ENCODE results near the gene CAPN7. TPM values are rescaled to one million over a fixed set of nuclear protein-coding genes. Genes with fewer than 3 reads are reported as not detected.
A peak's percentile ranks its signal among the peaks of the same experiment; 100 is the strongest.

The CAPN7 gene
- total RNA-seq, 4 donors from 2014 or later: 87.8 to 147 (median 116) TPM

GRCh38 chr3:15273227-15273626 is 67.2 kb downstream of the CAPN7 start:
- no peaks in the 10 kb centered on the region for H3K27me3 ChIP-seq
- DNase-seq: no peak
- H3K36me3 ChIP-seq: peaks cover 0 to 2% of the 10 kb centered on the region in 2 donors
- intact Hi-C loops (cut with DNase I): no loop called here
- H3K4me1 ChIP-seq: peaks cover 8 to 35% of the 10 kb centered on the region in 2 donors
- no peak overlapping the region for H3K4me3 ChIP-seq (replicated peaks in 1 of 3)
- peak overlapping the region in 1 of 3 donors; percentile 36 for H3K27ac ChIP-seq
- no peaks in the 10 kb centered on the region for H3K9me3 ChIP-seq
- TF ChIP-seq POLR2A (IDR thresholded peaks at IDR 0.05) (no peak), CTCF (IDR thresholded peaks at IDR 0.05) (no peak)
- 76 to 85% methylated on average over 5 of the region's 5 CpGs for WGBS, 2 donors

- WGBS, 2 donors: 90 to 96% methylated on average over 5 to 11 of the region's 11 CpGs
- Histone ChIP-seq H3K27me3 (no peaks in the 10 kb centered on the region), H3K4me3 (replicated peaks in 1 of 3) (no peak overlapping the region), H3K36me3 (no peaks in the 10 kb centered on the region), H3K27ac (no peak overlapping the region), H3K9me3 (no peaks in the 10 kb centered on the region), H3K4me1 (peaks cover 0 to 21% of the 10 kb centered on the region in 2 donors)
- no peak for TF ChIP-seq CTCF (IDR thresholded peaks at IDR 0.05)
- no peak for TF ChIP-seq POLR2A (IDR thresholded peaks at IDR 0.05)
- intact Hi-C loops (cut with DNase I): no loop called here
- DNase-seq: no peak
Measured at GRCh38 chr3:15276028-15276724, 70.1 kb downstream of the CAPN7 start.

GRCh38 chr3:15277861-15278500 is 71.9 kb downstream of the CAPN7 start:
- intact Hi-C loops (cut with DNase I): no loop called here

GRCh38 chr3:15279205-15279604 is 73.2 kb downstream of the CAPN7 start:
- Histone ChIP-seq H3K9me3 (no peaks in the 10 kb centered on the region), H3K36me3 (no peaks in the 10 kb centered on the region), H3K27me3 (no peaks in the 10 kb centered on the region), H3K27ac (no peak overlapping the region), H3K4me3 (replicated peaks in 1 of 3) (no peak overlapping the region), H3K4me1 (peaks cover 8 to 23% of the 10 kb centered on the region in 2 donors)
- 78 to 85% methylated on average over 4 of the region's 4 CpGs for WGBS, 2 donors
- intact Hi-C loops (cut with DNase I): no loop called here
- no peak for DNase-seq
- no peak for TF ChIP-seq CTCF (IDR thresholded peaks at IDR 0.05)
- no peak for TF ChIP-seq POLR2A (IDR thresholded peaks at IDR 0.05)

More at GRCh38 chr3:15277861-15278500, 71.9 kb downstream of the CAPN7 start:
- Histone ChIP-seq H3K9me3 (no peaks in the 10 kb centered on the region), H3K36me3 (no peaks in the 10 kb centered on the region), H3K4me1 (peaks cover 0 to 17% of the 10 kb centered on the region in 2 donors), H3K27me3 (no peaks in the 10 kb centered on the region), H3K4me3 (replicated peaks in 1 of 3) (no peak overlapping the region), H3K27ac (no peak overlapping the region)
- no peak for DNase-seq
- WGBS, 2 donors: 82 to 83% methylated on average over 12 to 13 of the region's 13 CpGs
- no peak for TF ChIP-seq POLR2A (IDR thresholded peaks at IDR 0.05)
- TF ChIP-seq CTCF (IDR thresholded peaks at IDR 0.05): no peak
